T-cell (primary cell): ENCODE results near the gene PPM1B. TPM values are rescaled to one million over a fixed set of nuclear protein-coding genes. Genes with fewer than 3 reads are reported as not detected.

Experiments used
- ATAC-seq, 4 experiments: fragments of 200-7000 bp in 3 of 4; fragments of 150-1000 bp in 1 of 4; cut with Tn5 transposase; replicated peaks in 1 of 4; 1 replicate in 3 of 4; 2 replicates in 1 of 4; pipeline ENCODE4 v1.10.0; 2021; ENCODE audit warnings: moderate library complexity in 3 of 4, mild to moderate bottlenecking in 2 of 4, moderate number of reproducible peaks in 1 of 4
- CTCF ChIA-PET, 2 donors: fragments of 300-600 bp; sonication (Branson Sonifier 250); formaldehyde crosslinking; loops; one replicate each; lab custom pipeline; 2022; ENCODE audit warnings: antibody characterized with exemption in 2 of 2; lab: Charles Lee
- POLR2A ChIA-PET, 2 donors: fragments of 300-600 bp; sonication (Branson Sonifier 250); formaldehyde crosslinking; loops; one replicate each; lab custom pipeline; 2022; ENCODE audit warnings: antibody characterized with exemption in 2 of 2; lab: Charles Lee
- DNase-seq, 35 experiments: peaks; one replicate each; pipeline versions ENCODE4 v3.0.0 to v3.0.0-alpha.2; 2013 to 2023
- H3K27ac ChIP-seq: one replicate; pipeline ENCODE4 v1.5.1; 2013; ENCODE audit warnings: low read length
- H3K27me3 ChIP-seq, 2 experiments: replicated peaks in 1 of 2; 1 replicate in 1 of 2; 2 replicates in 1 of 2; pipeline versions ENCODE4 v1.6.1 to v1.7.0; 2013; ENCODE audit warnings: low read length in 1 of 2, mixed read lengths in 1 of 2; ENCODE audit not compliant: control insufficient read depth in 2 of 2, insufficient read depth in 2 of 2; ENCODE audit errors: extremely low read depth in 1 of 2
- H3K36me3 ChIP-seq, 2 donors: 1 replicate in 1 of 2; 2 replicates in 1 of 2; pipeline versions ENCODE4 v1.6.1 to v1.7.0; 2013; ENCODE audit warnings: low read length in 1 of 2; ENCODE audit not compliant: control insufficient read depth in 2 of 2, insufficient read depth in 1 of 2; ENCODE audit errors: extremely low read depth in 1 of 2
- H3K4me1 ChIP-seq, 2 experiments: 1 replicate in 1 of 2; 2 replicates in 1 of 2; pipeline versions ENCODE4 v1.6.1 to v1.7.0; 2013; ENCODE audit warnings: low read length in 2 of 2, mixed read lengths in 1 of 2; ENCODE audit not compliant: insufficient read depth in 2 of 2, control insufficient read depth in 1 of 2; ENCODE audit errors: extremely low read depth in 1 of 2
- H3K4me3 ChIP-seq, 2 donors: 1 replicate in 1 of 2; 2 replicates in 1 of 2; pipeline versions ENCODE4 v1.5.1 to v1.7.0; 2013; ENCODE audit warnings: mild to moderate bottlenecking in 2 of 2, low read length in 1 of 2, moderate library complexity in 1 of 2; ENCODE audit not compliant: control insufficient read depth in 1 of 2; ENCODE audit errors: extremely low read depth in 1 of 2
- H3K9me3 ChIP-seq: 2 replicates; pipeline ENCODE4 v1.7.0; 2013
- H3K27ac Mint-ChIP-seq, 2 donors: one replicate each; pipeline ENCODE4 v1.8.0; 2020 to 2021; ENCODE audit warnings: mild to moderate bottlenecking in 2 of 2, mixed read lengths in 2 of 2
- H3K27me3 Mint-ChIP-seq, 2 donors: one replicate each; pipeline ENCODE4 v1.8.0; 2021 to 2022; ENCODE audit warnings: mixed read lengths in 2 of 2
- H3K36me3 Mint-ChIP-seq: one replicate; pipeline ENCODE4 v1.8.0; 2021; ENCODE audit warnings: mixed read lengths
- H3K4me1 Mint-ChIP-seq, 3 donors: one replicate each; pipeline ENCODE4 v1.8.0; 2020 to 2022; ENCODE audit warnings: mixed read lengths in 3 of 3, mild to moderate bottlenecking in 1 of 3
- H3K4me3 Mint-ChIP-seq, 3 donors: one replicate each; pipeline ENCODE4 v1.8.0; 2020 to 2022; ENCODE audit warnings: mild to moderate bottlenecking in 3 of 3, mixed read lengths in 3 of 3, moderate library complexity in 3 of 3
- H3K9me3 Mint-ChIP-seq, 3 donors: one replicate each; pipeline ENCODE4 v1.8.0; 2020 to 2022; ENCODE audit warnings: mixed read lengths in 3 of 3
- WGBS: methylation state at CpG from one replicate; pipeline ENCODE4 v1.1.5; 2013; ENCODE audit warnings: missing lambda C conversion rate; ENCODE audit not compliant: insufficient coverage; 5-methylcytosine and 5-hydroxymethylcytosine counted together
- total RNA-seq, 35 experiments: library from RNA in 6 of 35; stranded (reverse) in 6 of 35; fragments of 120-200 nt in 1 of 35; gene quantifications; one replicate each; pipeline versions ENCODE4 v1.2.1 to v1.2.4 and lab custom pipeline; 2013 to 2026

Gene PPM1B
- total RNA-seq, 5 donors from 2014 or later (not counting 1 experiment from before 2014, with no cell fraction given), result 58.9 to 78.7 (median 70.3) TPM

GRCh38 chr2:44187251-44187650 is 18.6 kb downstream of the PPM1B start:
- Histone ChIP-seq H3K9me3 (no peaks in the 10 kb centered on the region), H3K36me3 (no peaks in the 10 kb centered on the region), H3K4me1 (peaks cover 28 to 33% of the 10 kb centered on the region in 2 experiments), H3K27ac (no peak overlapping the region), H3K27me3 (no peaks in the 10 kb centered on the region), H3K4me3 (no peak overlapping the region)
- Mint-ChIP-seq H3K36me3 (peaks cover 27% of the 10 kb centered on the region), H3K4me3 (peak overlapping the region in 1 of 3 donors; percentile 15), H3K27me3 (no peaks in the 10 kb centered on the region), H3K27ac (no peak overlapping the region), H3K4me1 (peaks cover 88 to 97% (median 91%) of the 10 kb centered on the region in 3 donors), H3K9me3 (no peaks in the 10 kb centered on the region)
- ChIA-PET CTCF (interaction anchor here in 1 of 2 donors (1.3 kb wide), 1 partner anchor 12 kb away, joined by 4 read pairs; no protein-coding TSS in a partner anchor), POLR2A (no interaction called here)
- DNase-seq (no peak), ATAC-seq (no peak)
- no CpG with 5 or more reads among the region's 4 CpGs for WGBS

GRCh38 chr2:44188696-44189095 is 20.0 kb downstream of the PPM1B start:
- Mint-ChIP-seq H3K36me3 (peaks cover 23% of the 10 kb centered on the region), H3K9me3 (no peaks in the 10 kb centered on the region), H3K4me1 (peaks cover 83 to 92% (median 86%) of the 10 kb centered on the region in 3 donors), H3K4me3 (peak overlapping the region in 2 of 3 donors; percentile 17 to 63), H3K27ac (no peak overlapping the region), H3K27me3 (no peaks in the 10 kb centered on the region)
- no peak overlapping the region for H3K4me3 ChIP-seq
- WGBS, result no CpG with 5 or more reads among the region's 3 CpGs
- no peaks in the 10 kb centered on the region for H3K27me3 ChIP-seq
- no peaks in the 10 kb centered on the region for H3K36me3 ChIP-seq
- CTCF ChIA-PET, result interaction anchor here in 1 of 2 donors (0.5 to 0.6 kb wide), 2 partner anchors 18 to 79 kb away, joined by 3 to 4 read pairs; no protein-coding TSS in a partner anchor
- H3K27ac ChIP-seq, result no peak overlapping the region
- POLR2A ChIA-PET, result no interaction called here
- no peaks in the 10 kb centered on the region for H3K9me3 ChIP-seq
- peaks cover 23 to 29% of the 10 kb centered on the region in 2 experiments for H3K4me1 ChIP-seq
- ATAC-seq, result no peak
- no peak for DNase-seq

GRCh38 chr2:44189104-44189503 is 20.4 kb downstream of the PPM1B start:
- ChIA-PET CTCF (interaction anchor here in 1 of 2 donors (0.5 to 0.6 kb wide), 2 partner anchors 18 to 79 kb away, joined by 3 to 4 read pairs; no protein-coding TSS in a partner anchor), POLR2A (no interaction called here)
- peaks cover 0 to 2% of the 10 kb centered on the region in 2 donors for H3K36me3 ChIP-seq
- H3K27me3 ChIP-seq, result no peaks in the 10 kb centered on the region
- ATAC-seq (no peak), DNase-seq (no peak)
- Mint-ChIP-seq H3K4me1 (peaks cover 81 to 92% (median 85%) of the 10 kb centered on the region in 3 donors), H3K9me3 (no peaks in the 10 kb centered on the region), H3K27ac (no peak overlapping the region), H3K27me3 (no peaks in the 10 kb centered on the region), H3K36me3 (peaks cover 25% of the 10 kb centered on the region), H3K4me3 (peak overlapping the region in 2 of 3 donors; percentile 17 to 63)
- no peak overlapping the region for H3K4me3 ChIP-seq
- WGBS, result no CpG with 5 or more reads among the region's 4 CpGs
- H3K4me1 ChIP-seq, result peaks cover 19 to 27% of the 10 kb centered on the region in 2 experiments
- no peaks in the 10 kb centered on the region for H3K9me3 ChIP-seq
- H3K27ac ChIP-seq, result no peak overlapping the region

- DNase-seq (no peak), ATAC-seq (no peak)
- Histone ChIP-seq H3K27me3 (no peaks in the 10 kb centered on the region), H3K4me1 (peaks cover 10 to 31% of the 10 kb centered on the region in 2 experiments), H3K27ac (no peak overlapping the region), H3K9me3 (no peaks in the 10 kb centered on the region), H3K36me3 (peaks cover 0 to 3% of the 10 kb centered on the region in 2 donors), H3K4me3 (no peak overlapping the region)
- no CpG with 5 or more reads among the region's 3 CpGs for WGBS
- H3K36me3 Mint-ChIP-seq, result peaks cover 28% of the 10 kb centered on the region
- H3K27ac Mint-ChIP-seq, result no peak overlapping the region
- H3K4me3 Mint-ChIP-seq, result peak overlapping the region in 1 of 3 donors; percentile 63
- ChIA-PET CTCF (interaction anchor here in 1 of 2 donors (0.7 kb wide), 1 partner anchor 15 kb away, joined by 5 read pairs; no protein-coding TSS in a partner anchor), POLR2A (interaction anchor here in 1 of 2 donors (0.6 kb wide), 2 partner anchors 19 to 21 kb away, joined by 4 to 8 read pairs; no protein-coding TSS in a partner anchor)
- no peaks in the 10 kb centered on the region for H3K9me3 Mint-ChIP-seq
- no peaks in the 10 kb centered on the region for H3K27me3 Mint-ChIP-seq
- H3K4me1 Mint-ChIP-seq, result peaks cover 73 to 84% (median 76%) of the 10 kb centered on the region in 3 donors
Observed at GRCh38 chr2:44190526-44190925, 21.9 kb downstream of the PPM1B start.

GRCh38 chr2:44191739-44192138 is 23.1 kb downstream of the PPM1B start:
- CTCF ChIA-PET, result no interaction called here
- Histone ChIP-seq H3K9me3 (no peaks in the 10 kb centered on the region), H3K36me3 (peaks cover 0 to 3% of the 10 kb centered on the region in 2 donors), H3K4me1 (peaks cover 4 to 31% of the 10 kb centered on the region in 2 experiments), H3K27me3 (no peaks in the 10 kb centered on the region), H3K27ac (no peak overlapping the region), H3K4me3 (no peak overlapping the region)
- H3K4me1 Mint-ChIP-seq, result peaks cover 73 to 84% (median 76%) of the 10 kb centered on the region in 3 donors
- no peaks in the 10 kb centered on the region for H3K9me3 Mint-ChIP-seq
- H3K27me3 Mint-ChIP-seq, result no peaks in the 10 kb centered on the region
- DNase-seq (no peak), ATAC-seq (no peak)
- POLR2A ChIA-PET, result interaction anchor here (0.7 to 1.2 kb wide), 2 partner anchors 11 to 26 kb away, joined by 3 to 8 read pairs; no protein-coding TSS in a partner anchor
- peak overlapping the region in 1 of 2 donors; percentile 72 for H3K27ac Mint-ChIP-seq
- H3K4me3 Mint-ChIP-seq, result peak overlapping the region in 2 of 3 donors; percentile 0
- peaks cover 38% of the 10 kb centered on the region for H3K36me3 Mint-ChIP-seq

GRCh38 chr2:44192646-44193045 is 24.0 kb downstream of the PPM1B start:
- DNase-seq, result no peak
- ChIA-PET POLR2A (interaction anchor here in 1 of 2 donors (0.7 kb wide), 1 partner anchor 27 kb away, joined by 3 read pairs; no protein-coding TSS in a partner anchor), CTCF (interaction anchor here in 1 of 2 donors (0.7 kb wide), 1 partner anchor 101 kb away, joined by 4 read pairs; no protein-coding TSS in a partner anchor)
- no CpG with 5 or more reads among the region's 1 CpG for WGBS
- Mint-ChIP-seq H3K4me3 (no peak overlapping the region), H3K36me3 (peaks cover 33% of the 10 kb centered on the region), H3K4me1 (peaks cover 69 to 82% (median 72%) of the 10 kb centered on the region in 3 donors), H3K9me3 (no peaks in the 10 kb centered on the region), H3K27ac (no peak overlapping the region), H3K27me3 (no peaks in the 10 kb centered on the region)
- Histone ChIP-seq H3K36me3 (peaks cover 0 to 3% of the 10 kb centered on the region in 2 donors), H3K9me3 (no peaks in the 10 kb centered on the region), H3K4me3 (no peak overlapping the region), H3K27me3 (no peaks in the 10 kb centered on the region), H3K27ac (no peak overlapping the region), H3K4me1 (peaks cover 4 to 29% of the 10 kb centered on the region in 2 experiments)
- ATAC-seq, result no peak
